Limb (tissue), 2 donors: ENCODE results near the gene CCDC192.
"Not testable (repeated sequence)": the region's sequence is repeated elsewhere in the genome, so short reads cannot be mapped to it uniquely, and the experiment has no call there.

Experiments used
- DNase-seq, 2 donors: peaks; one replicate each; pipeline ENCODE4 v3.0.0-alpha.2; 2016; ENCODE audit errors: extremely low spot score in 2 of 2

The CCDC192 gene

DNA sequence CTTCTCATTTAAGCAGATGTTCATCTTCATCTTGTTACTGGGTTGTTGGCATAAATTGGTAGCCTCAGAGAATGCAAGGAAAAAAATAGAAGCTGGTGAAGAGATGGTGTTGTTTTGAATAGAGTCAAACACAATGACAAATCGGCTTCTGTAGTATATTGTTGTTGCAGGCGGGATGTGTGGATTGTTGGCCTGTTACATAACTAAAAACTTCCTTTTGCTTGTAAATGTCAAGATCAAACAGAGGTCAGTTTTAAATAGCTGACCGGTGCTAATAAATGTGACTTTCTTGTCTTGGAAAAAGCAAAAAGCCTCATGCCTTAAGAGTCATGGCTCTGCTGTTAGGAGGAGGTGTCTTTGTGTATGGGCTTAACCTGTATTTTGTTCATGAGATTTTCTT, 59.2 kb downstream of the CCDC192 start:
- DNase-seq = no peak

DNA sequence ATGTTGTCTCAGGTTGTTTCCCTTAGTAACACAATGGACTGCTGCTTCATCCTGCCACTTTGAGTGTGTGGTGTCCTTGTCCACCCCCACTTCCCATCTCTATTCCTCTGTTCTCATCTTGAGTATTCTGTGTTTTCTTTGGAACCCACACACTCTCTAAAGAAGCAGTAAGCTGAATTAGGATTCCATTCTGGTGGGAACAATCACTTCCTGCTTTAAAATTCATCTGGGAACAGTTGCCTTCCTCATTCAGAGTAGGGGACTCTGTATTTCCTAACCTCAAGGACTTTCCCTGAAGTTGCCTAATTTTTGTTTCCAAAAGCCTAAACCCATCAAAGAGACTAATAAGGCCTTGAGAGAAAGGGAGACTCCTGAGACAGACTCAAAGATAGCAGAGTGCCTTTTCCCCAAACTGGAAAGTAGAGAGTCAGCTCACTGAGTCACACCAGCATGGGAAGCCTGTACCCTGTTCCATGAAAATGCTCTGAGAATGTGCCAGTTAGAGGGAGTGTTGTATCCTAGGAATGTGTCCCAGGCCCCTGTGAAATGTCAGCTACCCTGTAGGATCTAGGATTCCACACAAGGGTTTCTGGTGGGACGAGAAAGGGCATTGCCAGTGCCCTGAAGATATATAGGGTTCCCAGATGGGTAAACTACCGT, 63.6 kb downstream of the CCDC192 start:
- DNase-seq = no peak

DNA sequence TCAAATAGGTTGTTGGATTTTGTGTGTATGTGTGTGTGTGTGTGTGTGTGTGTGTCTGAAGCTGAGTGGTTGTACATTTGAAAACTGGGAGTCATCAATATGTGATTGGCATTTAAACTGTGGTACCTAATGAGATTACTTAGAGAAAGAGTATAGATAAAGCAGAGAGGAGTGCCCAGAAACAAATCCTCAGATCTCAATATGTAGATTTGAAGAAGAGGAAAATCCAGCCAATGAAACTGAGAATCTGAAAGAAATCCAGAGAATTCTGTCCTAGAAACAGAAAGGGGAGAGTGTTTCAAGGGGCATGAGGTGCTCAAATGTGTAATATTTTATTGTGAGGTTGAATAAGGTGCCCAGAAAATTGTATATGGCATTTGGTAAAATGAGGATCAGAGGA, 66.2 kb downstream of the CCDC192 start:
- DNase-seq = no peak

DNA sequence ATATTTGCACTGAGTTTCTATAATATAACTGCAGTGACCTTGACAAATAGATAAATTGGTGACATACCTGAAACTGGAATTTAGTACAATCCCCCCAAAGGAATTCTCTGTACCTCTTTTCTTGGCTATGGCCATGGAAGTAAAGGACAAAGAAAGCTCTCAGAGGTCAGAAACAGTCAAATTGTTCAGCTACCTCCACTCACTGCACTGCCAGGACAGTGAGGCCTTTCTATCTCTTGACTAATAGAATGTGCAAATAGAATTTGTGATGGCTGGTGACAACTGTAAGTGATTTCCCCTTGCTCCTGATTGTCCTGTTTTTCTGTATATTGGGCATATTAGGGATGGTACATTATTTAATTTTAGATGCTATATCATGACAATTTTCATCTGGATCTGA, 67.1 kb downstream of the CCDC192 start:
- DNase-seq = no peak

DNA sequence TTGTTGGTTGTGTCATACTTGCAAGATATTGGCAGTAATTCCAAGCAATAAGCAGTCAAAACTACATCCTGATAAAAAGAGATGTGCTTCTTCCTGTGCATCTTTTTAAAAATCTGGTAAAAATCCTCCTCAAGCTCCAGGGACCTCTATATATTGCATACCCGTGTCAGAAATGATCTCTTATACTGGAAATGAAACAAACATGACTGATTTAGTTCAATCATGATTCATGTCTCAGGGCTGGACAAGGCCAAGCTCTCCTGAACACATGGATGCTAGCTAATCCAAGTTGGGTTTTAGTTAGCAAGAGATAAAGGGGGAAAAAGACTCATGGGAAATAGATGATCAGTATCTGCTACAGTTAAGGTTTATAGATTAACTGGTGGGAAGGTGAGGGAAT, 69.3 kb downstream of the CCDC192 start:
- no peak for DNase-seq

DNA sequence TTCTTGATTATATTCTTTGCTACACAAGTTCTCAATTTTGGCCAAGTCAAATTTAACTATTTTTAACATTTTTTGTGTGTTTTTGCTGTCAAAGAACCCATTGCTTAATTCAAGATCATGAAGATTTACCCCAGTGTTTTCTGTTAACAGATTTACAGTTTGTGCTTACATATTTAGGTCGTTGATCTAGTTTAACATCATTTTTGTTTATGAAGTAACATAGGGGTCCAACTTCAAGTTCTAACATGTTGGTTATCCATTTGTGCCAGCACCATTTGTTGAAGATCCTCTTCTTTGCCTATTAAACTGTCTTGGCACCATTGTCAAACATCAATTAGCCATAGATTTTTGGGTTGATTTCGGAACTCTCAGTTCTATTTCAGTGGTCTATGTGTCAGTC, 71.0 kb downstream of the CCDC192 start:
- no peak for DNase-seq

DNA sequence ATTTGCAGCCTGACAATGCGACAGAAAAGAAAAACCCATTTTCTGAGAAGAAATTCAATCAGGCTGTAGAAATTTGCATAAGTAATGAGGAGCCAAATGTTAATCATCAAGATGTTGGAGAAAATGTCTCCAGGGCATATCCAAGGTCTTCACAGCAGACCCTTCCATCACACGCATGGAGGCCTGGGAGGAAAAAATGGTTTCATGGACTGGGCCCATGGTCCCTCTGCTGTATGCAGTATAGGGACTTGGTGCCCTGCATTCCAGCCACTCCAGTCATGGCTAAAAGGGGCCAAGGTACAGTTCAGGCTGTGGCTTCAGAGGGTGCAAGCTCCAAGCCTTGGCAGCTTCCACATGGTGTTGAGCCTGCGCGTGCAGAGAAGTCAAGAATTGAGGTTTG, 73.3 kb downstream of the CCDC192 start:
- no peak for DNase-seq

DNA sequence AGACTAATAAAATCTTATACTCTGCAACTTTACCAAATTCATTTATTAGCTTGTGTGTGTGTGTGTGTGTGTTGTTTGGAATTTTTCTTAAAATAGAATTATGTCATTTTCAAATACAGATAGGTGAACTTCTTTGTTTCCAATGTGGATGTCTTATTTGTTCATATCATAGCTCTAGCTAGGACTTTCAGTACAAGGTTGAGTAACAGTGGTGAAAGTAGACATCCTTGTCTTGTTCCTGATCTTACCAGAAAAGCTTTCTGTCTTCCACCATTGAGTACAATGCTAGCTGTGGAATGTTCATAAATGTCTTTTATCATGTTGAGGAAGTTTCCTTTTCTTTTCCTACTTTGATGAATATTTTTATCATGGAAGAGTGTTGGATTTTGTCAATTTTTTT, 74.8 kb downstream of the CCDC192 start:
- no peak for DNase-seq

DNA sequence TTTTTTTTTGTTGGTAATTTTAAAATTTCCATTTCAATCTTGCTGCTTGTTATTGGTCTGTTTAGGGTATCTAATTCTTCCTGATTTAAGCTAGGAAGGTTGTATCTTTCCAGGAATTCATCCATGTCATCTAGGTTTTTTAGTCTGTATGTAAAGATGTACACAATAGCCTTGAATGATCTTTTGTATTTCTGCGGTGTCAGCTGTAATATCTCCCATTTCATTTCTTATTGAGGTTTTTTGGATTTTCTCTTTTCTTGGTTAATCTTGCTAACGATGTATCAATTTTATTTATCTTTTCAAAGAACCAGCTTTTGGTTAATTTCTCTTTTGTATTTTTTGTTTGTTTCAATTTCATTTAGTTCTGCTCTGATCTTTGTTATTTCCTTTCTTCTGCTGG, 79.3 kb downstream of the CCDC192 start:
- not testable (repeated sequence) for DNase-seq

DNA sequence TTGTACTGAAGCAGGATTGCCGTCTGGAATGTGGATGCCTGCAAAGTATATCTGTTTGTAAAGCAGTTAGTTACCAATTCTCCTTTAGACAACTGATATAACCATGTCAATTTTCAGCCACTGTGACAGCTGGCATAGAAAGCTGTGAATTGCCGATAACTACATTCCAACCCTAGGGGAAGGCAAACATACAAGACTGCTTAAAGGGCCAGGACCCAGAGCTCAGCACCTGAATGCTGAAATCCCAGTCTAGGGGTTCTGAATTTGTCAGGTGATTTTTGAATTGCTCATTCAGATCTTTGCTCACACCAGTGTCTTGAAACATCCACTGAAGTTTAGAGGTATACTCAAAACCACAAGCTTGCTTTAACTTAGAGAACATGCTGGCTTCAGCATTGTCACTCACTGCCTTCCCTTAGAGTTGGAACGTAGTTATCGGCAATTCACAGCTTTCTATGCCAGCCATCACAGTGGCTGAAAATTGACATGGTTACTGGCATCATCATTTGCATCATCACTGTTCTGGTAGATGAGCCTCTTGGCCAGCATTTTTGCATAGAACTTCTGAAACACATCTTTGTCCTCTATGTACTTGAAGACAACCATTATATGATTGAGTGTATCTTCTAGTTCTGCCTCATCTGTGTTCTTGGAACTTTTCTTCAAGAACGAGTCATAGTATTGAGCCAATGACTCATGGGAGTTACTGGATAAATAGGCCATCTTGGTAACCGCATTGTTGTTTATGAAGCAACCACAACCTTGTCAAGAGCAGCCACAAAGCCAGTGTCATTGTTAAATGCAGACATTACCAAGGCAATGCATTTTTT, 82.1 kb downstream of the CCDC192 start:
- no peak for DNase-seq

DNA sequence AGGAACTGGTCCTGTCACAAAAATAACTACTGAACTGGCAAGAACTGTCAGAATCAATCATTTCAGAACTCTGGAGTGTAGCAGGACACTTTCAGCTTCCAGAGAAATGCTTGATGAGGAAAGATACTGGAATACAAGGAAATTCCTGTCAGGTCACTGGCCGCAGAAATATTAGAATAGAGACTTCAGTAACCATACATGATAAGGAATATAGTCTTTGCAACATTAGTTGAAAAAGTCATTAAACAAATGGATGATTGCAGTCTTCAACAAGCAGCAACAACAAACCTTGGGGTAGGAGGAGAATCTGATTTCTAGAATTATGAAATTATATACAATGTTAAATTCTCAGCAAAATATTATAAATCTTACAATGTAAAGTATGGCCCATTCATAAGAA, 88.2 kb downstream of the CCDC192 start:
- DNase-seq = no peak

DNA sequence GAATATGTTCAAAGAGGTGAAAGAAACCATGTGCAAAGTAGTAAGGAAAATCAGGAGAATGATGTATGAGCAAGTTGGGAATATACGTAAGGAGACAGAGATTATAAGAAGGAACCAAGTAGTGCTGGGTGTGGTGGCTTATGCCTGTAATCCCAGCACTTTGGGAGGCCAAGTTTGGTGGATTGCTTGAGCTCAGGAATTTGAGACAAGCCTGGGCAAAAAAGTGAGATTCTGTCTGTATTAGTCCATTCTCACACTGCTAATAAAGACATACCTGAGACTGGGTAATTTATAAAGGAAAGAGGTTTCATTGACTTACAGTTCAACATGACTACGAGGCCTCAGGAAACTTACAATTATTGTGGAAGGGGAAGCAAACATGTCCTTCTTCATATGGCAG, 88.7 kb downstream of the CCDC192 start:
- not testable (repeated sequence) for DNase-seq

DNA sequence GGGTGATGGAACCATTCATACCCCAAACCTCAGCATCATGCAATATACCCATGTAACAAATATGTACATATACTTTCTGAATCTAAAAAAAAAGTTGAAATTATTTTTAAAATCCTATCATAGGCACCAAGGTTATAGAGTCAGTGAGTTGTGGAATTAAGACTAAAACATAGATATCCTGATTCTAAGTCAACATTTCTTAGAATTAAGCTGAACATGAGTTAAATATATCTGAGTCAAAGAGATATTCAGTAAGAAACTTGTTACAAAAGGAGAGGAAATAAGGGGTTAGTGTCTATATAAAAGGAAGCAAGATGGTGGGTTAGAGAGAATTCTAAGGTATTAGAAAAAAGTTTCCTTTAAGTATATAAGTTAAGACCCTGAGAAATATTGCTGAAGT, 89.9 kb downstream of the CCDC192 start:
- no peak for DNase-seq

DNA sequence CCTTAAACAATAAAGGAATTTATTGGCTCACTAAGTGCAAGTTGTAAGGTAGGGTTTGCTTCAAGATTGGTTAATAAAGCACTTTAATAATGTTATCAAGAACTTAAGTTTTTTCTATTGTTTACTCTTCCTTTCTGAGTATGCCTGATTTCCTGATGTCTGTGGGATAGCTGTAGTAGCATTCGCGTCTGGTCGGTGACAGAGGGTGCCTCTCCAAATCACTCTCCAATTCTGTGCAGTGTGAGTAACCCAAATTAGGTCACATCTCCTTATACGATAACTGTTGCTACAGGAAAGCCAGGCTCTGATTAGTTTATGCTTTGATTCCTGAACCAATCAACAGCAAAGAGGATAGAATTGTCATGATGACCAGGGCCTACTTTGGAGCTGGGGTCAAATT, 90.7 kb downstream of the CCDC192 start:
- no peak for DNase-seq

DNA sequence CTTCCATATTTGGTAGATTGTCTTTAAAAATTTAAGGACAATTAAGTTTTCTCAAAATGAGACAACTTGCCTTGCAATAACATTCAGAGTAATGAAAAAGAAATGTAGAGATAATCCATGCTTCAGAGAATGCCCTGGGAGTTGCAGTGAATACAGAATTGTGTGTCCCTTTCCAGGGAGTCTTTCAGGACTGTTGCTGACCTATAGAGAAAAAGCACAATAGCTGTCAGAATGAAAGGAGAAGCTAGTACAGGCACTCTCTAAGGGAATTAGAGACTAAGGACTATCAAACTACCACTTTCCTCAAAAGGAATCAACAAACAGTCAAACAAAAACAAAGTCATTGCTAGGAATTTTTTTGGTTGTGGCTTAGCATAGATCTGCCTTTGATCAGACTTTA, 93.0 kb downstream of the CCDC192 start:
- DNase-seq = no peak

DNA sequence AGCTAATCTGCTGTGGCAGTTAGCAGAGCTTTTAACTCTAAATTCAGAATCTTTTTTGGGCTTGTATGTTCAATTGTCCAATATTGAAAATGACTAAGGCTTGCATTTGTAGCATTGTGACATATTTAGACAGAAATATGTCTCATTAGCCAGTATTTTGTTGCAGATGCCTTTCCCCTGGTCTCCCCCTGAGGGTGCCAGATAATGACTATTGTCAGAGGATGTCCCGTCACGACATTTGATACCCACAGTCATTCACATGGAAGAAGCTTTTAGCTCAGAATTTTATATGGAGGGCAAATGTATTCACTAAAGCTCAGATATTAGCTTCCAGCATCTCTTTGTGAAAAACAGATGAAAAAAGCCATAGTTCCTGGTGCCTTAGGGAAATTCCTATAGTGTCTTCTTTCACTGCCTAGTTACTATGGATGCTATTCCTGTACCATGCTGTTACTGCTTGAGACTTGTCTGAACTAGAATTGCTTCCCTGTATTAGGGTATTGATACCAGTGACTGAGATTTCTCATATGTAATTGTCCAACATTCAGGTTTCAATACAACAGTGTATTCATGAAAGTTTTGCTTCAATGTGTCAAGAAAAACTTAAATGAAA, 96.2 kb downstream of the CCDC192 start:
- no peak for DNase-seq

DNA sequence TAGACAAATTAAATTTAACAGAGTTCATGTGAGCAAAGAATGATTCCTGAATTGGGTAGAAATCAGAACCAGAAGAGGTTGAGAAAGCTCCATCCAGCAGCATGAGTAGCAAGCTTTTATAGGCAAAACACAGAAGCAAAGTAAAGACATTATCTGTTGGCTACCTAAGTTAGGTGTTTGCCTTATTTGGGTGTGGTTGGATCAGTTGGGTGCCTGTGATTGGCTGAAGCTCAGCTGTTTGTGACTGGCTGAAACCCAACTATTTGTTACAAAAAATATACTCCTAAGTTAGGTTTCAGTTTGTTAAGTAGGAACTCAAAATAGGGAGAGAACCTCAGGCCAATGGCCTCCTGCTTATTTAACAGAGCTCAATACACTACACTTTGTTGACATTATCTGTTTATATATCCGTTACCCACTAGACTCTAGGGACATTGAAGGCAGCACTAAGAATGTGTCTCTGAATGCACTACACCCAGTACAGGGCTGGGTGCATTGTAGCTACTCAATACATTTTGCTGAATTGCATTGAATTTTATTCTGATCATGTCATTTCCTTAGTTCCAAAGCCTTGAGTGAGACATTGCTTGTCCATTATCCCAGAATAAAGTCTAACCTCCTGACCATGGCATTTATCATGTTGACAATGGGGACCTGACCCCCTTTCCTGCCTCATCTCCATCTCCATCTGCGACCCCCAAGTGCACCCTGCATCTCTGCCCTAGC, 98.7 kb downstream of the CCDC192 start:
- DNase-seq = no peak

DNA sequence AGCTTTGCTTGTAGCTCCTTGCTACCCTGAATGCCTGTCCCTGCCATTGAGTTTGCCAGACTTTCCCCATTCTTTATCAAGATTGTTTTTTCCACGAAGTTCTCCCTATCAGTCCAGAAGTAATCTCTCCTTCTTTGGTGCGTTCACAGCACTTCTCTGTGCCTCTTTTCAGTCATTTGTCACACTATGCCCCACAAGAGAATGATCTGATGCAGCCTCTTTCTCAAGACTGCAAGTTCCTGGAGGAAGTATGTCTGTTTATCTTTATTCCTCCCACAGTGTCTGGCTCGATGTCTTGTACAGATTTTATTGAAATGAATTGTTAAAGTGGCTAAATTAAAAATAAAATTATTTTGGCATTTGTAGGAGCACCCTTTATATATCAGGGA, 99.3 kb downstream of the CCDC192 start:
- no peak for DNase-seq

DNA sequence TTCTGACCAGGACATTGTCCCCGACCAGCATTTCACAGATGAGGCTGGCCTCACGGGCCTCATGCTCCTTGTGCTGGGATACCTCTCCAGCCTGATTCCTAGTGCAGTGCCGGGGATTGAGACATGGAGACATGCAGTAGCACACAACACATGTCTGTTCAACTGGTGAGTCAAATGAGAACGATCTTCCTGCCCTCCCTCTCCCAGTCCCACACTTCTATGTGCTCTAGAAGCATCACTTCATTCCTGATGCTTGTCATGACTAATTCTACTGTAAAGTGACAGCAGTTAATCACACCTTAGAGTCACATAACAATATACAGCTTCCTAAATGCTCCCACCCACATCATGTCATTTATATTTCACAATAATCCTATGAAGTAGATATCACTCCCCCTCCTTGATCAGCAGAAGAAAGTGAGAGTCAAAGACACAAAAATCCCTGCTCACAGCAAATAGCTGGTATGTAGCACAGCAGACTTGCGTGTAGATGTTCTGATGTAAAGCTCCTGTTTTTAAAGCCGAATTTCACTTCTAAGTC, 101.8 kb downstream of the CCDC192 start:
- no peak for DNase-seq

DNA sequence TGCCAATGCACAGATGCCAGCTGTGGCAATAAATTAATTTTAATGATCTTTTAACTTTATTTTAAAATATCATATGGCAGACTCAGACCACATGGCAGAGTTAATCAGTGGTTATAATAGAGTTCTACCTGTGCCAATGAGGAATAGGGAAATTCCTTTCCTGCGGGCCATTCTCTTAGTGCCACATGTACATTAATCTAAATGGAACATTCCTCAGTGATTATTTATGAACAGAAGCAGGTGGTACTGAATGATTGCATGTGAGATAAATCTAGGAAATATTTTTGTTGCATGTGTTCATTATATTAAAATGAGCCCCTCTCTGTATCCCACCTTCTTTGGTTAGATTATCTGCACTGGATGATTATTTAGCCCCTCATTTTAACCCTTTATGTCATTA, 102.3 kb downstream of the CCDC192 start:
- no peak for DNase-seq

DNA sequence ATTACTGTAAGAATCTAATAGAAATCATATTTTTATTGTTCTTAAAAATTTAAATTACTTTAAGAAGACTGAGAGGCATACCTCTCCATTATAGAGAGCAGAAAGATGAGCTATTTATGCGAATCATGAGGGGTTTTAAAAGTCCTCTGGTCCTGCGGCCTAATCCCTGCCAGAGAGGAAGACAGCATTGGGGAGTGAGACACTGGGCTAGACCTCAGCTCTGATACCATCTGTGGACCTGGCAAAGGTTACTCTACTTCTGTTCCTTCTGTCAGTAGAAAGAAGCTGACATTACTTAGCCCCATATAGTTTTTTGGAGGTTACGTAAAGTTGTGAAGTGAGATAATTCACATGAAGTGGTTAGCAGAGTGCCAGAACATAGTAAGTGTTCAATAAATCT, 103.6 kb downstream of the CCDC192 start:
- no peak for DNase-seq

DNA sequence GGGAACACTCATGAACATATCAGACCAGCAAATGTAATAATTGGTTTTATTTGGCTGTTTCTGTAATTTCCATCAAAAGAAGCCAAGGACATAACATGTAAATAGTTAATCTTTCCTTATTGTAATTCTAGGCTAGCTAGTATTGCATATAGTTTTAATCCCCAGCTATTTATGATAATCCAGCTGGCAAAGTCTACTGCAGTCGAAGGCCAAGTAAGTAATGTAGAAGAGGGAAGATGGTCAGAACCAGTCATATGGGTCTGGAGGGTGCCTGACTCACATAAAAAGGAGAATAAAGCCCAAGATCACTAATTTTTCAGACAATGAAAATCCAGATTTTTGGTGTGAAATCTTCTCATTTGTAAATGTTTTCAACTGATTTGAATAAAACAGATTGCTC, 106.3 kb downstream of the CCDC192 start:
- DNase-seq = no peak
